GM18858 (cell line): Measurements from ENCODE around the gene MXD1.

Experiments used
- ATAC-seq: cut with Tn5 transposase; IDR thresholded peaks from one replicate; pipeline ENCODE4 v1.9.1; 2021; ENCODE audit not compliant: unreplicated experiment

The MXD1 gene

GRCh38 chr2:69975853-69976462 is 61.0 kb downstream of the MXD1 start:
- ATAC-seq: no peak

GRCh38 chr2:69977186-69977585 is 62.3 kb downstream of the MXD1 start:
- ATAC-seq: no peak

- ATAC-seq: no peak
Measured at GRCh38 chr2:69977906-69978482, 63.1 kb downstream of the MXD1 start.

GRCh38 chr2:69979902-69980807 is 65.2 kb downstream of the MXD1 start:
- no peak for ATAC-seq

GRCh38 chr2:69983392-69983966 is 68.6 kb downstream of the MXD1 start:
- ATAC-seq: no peak

GRCh38 chr2:69985216-69985615 is 70.3 kb downstream of the MXD1 start:
- ATAC-seq: no peak

- ATAC-seq: no peak
Measured at GRCh38 chr2:69985688-69986087, 70.8 kb downstream of the MXD1 start.

GRCh38 chr2:69986691-69987090 is 71.8 kb downstream of the MXD1 start:
- no peak for ATAC-seq

GRCh38 chr2:69988086-69988635 is 73.3 kb downstream of the MXD1 start:
- no peak for ATAC-seq

- ATAC-seq: no peak
Measured at GRCh38 chr2:69989009-69989408, 74.1 kb downstream of the MXD1 start.

- ATAC-seq: no peak
Measured at GRCh38 chr2:69989441-69990105, 74.7 kb downstream of the MXD1 start.
